Nephron progenitor cell (in vitro differentiated cells): ENCODE results near the gene CREB5.

Source experiments
- DNase-seq: peaks from one replicate; pipeline ENCODE4 v3.0.0; 2021
- H3K27ac Mint-ChIP-seq: 2 replicates; pipeline ENCODE4 v1.8.0; 2021; ENCODE audit warnings: mild to moderate bottlenecking, moderate library complexity, mixed read lengths
- H3K27me3 Mint-ChIP-seq: 2 replicates; pipeline ENCODE4 v1.8.0; 2021; ENCODE audit warnings: mild to moderate bottlenecking, low read depth, mixed read lengths; ENCODE audit not compliant: poor library complexity
- H3K36me3 Mint-ChIP-seq: 2 replicates; pipeline ENCODE4 v1.8.0; 2021; ENCODE audit warnings: low read depth, mixed read lengths
- H3K4me1 Mint-ChIP-seq: 2 replicates; pipeline ENCODE4 v1.8.0; 2021; ENCODE audit warnings: mixed read lengths
- H3K4me3 Mint-ChIP-seq: 2 replicates; pipeline ENCODE4 v1.8.0; 2021; ENCODE audit warnings: mild to moderate bottlenecking, moderate library complexity, mixed read lengths
- H3K9me3 Mint-ChIP-seq: 2 replicates; pipeline ENCODE4 v1.8.0; 2021; ENCODE audit warnings: mild to moderate bottlenecking, moderate library complexity, mixed read lengths
- TF ChIP-seq, protein P1 (sequence below): fragments of 200-600 bp; sonication (generic); IDR thresholded peaks from 2 replicates; pipeline ENCODE4 v1.5.0; 2021; ENCODE audit warnings: antibody characterized with exemption

CREB5 gene

DNA sequence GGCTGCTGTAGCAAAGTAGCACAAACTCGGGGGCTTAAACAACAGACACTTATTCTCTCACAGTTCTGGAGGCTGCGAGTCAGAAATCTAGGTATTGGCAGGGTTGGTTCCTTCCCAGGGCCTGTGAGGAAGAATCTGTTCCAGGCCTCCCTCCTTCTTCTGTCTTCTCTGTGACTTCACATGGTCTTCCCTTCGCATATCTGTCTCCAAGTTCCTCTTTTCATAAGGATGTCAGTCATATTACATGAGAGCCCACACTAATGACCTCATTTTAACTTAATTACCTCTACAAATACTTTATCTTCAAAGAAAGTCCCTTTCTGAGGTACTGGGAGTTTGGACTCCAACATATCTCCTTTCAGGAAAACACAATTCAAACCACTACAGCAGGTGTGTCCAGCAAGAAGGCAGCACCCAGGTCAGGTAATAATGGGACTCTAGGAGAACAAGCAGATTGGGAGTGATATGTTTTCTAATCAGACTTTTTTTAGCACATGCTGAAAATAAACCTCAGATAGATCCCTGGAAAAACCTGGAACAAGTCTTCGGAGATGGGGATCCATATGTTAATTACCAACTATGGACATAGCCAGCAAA lies 11.7 kb downstream of the CREB5 start:
- H3K27me3 Mint-ChIP-seq, result peaks cover 9% of the 10 kb centered on the region
- DNase-seq, result no peak

DNA sequence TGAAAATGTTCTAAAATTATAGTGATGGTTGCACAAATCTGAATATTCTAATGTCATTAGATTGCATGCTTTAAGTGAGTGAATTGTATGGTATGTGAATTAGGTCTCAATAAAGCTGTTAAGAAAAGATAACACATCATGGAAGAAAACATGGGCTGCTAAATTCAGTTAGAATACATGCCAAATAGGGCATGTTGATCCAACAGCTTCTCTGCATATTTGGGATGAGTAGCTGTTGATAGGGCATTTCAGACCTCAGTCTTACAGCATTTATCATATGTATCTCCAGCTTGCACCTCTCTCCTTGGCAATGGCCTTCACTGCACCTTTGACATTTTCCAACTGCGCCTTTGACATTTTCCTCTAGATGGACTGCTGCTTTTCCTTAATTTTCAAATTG lies 13.2 kb downstream of the CREB5 start:
- TF ChIP-seq, protein P1, sequence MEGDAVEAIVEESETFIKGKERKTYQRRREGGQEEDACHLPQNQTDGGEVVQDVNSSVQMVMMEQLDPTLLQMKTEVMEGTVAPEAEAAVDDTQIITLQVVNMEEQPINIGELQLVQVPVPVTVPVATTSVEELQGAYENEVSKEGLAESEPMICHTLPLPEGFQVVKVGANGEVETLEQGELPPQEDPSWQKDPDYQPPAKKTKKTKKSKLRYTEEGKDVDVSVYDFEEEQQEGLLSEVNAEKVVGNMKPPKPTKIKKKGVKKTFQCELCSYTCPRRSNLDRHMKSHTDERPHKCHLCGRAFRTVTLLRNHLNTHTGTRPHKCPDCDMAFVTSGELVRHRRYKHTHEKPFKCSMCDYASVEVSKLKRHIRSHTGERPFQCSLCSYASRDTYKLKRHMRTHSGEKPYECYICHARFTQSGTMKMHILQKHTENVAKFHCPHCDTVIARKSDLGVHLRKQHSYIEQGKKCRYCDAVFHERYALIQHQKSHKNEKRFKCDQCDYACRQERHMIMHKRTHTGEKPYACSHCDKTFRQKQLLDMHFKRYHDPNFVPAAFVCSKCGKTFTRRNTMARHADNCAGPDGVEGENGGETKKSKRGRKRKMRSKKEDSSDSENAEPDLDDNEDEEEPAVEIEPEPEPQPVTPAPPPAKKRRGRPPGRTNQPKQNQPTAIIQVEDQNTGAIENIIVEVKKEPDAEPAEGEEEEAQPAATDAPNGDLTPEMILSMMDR, result no peak
- H3K27ac Mint-ChIP-seq, result no peak overlapping the region
- DNase-seq, result no peak
- H3K4me3 Mint-ChIP-seq, result no peak overlapping the region
- peaks cover 9% of the 10 kb centered on the region for H3K27me3 Mint-ChIP-seq
- no peaks in the 10 kb centered on the region for H3K36me3 Mint-ChIP-seq
- H3K9me3 Mint-ChIP-seq, result no peaks in the 10 kb centered on the region
- H3K4me1 Mint-ChIP-seq, result peaks cover 8% of the 10 kb centered on the region

More for the DNA sequence above, 11.7 kb downstream of the CREB5 start:
- TF ChIP-seq, protein P1, result no peak
- Mint-ChIP-seq H3K4me1 (peaks cover 8% of the 10 kb centered on the region), H3K36me3 (no peaks in the 10 kb centered on the region), H3K4me3 (no peak overlapping the region), H3K9me3 (no peaks in the 10 kb centered on the region), H3K27ac (no peak overlapping the region)

DNA sequence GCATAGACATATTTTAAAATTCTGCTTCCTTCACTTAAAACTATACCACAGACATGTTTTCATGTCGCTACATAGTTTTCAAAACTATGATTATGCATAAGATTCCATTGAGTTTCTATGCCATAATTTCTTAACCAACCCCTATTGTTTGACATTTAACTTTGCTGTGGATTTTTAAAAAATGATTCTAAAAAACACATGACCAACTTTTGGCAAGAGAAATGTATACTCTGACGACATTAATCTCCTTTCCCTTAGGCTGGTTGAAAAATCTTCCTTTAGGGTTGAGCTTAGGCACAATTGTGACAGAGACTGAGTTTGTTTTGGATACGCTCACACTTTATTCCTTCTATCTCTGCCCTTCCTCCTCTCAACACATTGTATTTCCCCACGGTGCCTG lies 14.9 kb downstream of the CREB5 start:
- DNase-seq, result no peak
- TF ChIP-seq, protein P1, result no peak
- Mint-ChIP-seq H3K36me3 (no peaks in the 10 kb centered on the region), H3K4me1 (peaks cover 8% of the 10 kb centered on the region), H3K9me3 (no peaks in the 10 kb centered on the region), H3K27me3 (peaks cover 9% of the 10 kb centered on the region), H3K27ac (no peak overlapping the region), H3K4me3 (no peak overlapping the region)

DNA sequence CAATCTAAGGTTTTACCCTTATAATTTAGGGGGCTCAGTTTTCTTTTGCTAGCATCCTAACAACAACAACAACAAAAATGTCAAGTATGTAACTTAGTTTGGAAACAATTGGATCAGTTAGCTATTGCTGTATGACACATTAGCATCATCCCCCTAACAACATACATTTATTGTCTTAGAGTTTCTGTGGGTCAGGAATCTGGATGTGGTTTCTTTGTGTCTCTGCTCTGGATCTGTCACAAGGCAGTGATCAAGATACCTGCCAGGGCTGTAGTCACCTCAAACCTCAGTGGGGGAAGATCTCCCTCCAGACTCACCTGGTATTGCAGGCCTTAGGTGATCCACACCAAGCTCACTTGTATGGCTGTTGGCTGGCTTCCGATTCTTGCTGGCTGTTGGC lies 18.3 kb downstream of the CREB5 start:
- Mint-ChIP-seq H3K27ac (no peak overlapping the region), H3K36me3 (no peaks in the 10 kb centered on the region), H3K9me3 (no peaks in the 10 kb centered on the region), H3K4me3 (no peak overlapping the region), H3K27me3 (peaks cover 4% of the 10 kb centered on the region), H3K4me1 (peaks cover 26% of the 10 kb centered on the region)
- no peak for DNase-seq
- TF ChIP-seq, protein P1, result no peak

DNA sequence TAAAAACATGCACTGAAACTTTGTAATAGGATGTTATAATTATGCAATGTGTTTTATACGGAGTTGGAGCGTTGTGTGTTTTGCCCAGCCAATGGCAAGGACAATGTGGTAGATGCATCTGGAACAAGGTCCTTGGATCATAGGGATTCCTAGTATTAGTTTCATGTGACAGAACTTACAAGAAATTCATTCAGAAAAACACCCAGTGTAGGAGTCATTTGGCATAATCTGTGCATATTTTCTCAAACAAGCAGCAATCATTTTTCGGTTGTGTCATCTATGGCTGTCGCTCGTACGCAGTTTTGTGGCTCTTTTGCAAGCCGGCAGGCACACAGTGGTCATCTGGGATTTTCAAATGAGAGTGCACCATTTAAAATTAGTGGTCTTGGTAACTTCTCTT lies 19.8 kb downstream of the CREB5 start:
- Mint-ChIP-seq H3K4me1 (peaks cover 34% of the 10 kb centered on the region), H3K9me3 (no peaks in the 10 kb centered on the region), H3K27ac (no peak overlapping the region), H3K36me3 (no peaks in the 10 kb centered on the region), H3K27me3 (peaks cover 4% of the 10 kb centered on the region), H3K4me3 (no peak overlapping the region)
- no peak for DNase-seq
- TF ChIP-seq, protein P1, result no peak

DNA sequence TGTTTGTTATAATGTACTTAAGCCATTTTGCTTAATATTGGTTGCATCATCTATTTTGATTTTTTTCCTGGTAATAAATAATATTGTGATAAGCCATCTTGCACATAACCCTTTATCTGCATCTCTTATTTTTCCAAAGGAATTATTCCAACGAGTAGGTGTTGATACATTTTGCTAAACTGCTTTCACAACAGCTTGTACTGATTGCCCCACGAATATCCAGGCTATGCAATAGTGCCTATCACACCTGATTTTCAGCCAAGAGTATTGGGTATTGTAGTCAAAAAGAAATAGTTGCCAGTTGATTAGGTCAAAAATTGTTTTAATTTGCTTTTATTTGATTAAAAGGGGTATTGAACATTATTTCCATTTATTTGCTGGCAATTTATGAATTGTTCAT lies 20.7 kb downstream of the CREB5 start:
- Mint-ChIP-seq H3K27ac (no peak overlapping the region), H3K27me3 (peaks cover 6% of the 10 kb centered on the region), H3K4me3 (no peak overlapping the region), H3K4me1 (peaks cover 26% of the 10 kb centered on the region), H3K36me3 (no peaks in the 10 kb centered on the region), H3K9me3 (no peaks in the 10 kb centered on the region)
- TF ChIP-seq, protein P1, result no peak
- DNase-seq, result no peak
